ENCODE measurements around the gene RAB43.

RAB43 gene

DNA sequence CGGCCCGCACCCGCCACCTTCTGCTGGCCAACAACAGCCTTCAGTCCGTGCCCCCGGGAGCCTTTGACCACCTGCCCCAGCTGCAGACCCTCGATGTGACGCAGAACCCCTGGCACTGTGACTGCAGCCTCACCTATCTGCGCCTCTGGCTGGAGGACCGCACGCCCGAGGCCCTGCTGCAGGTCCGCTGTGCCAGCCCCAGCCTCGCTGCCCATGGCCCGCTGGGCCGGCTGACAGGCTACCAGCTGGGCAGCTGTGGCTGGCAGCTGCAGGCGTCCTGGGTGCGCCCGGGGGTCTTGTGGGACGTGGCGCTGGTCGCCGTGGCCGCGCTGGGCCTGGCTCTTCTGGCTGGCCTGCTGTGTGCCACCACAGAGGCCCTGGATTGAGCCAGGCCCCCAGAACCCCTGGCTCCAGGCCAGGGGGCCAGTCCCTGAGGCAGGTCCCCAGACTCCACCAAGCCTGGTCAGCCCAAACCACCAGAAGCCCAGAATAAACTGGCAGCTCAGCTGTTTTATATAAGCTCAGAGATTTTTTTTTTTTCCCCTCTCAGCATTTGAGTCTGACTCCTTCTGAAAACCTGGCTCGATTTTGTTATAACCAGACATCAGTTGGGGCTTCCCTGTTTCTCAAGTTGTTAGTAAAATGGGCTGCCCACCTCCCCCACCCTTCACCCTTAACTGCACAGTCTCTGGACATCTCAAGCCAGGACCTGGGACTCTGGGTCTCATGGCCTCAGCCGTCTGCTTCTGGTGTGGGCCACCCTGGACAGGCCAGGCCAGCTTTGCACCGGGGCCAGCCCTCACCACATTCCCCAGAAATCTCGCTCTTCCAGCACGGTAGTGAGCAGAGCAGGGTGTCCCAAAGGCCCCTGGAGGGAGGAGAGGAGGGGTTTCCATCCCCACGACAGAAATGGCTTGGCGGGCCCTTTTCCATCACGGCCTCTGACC is 59.4 kb downstream of the RAB43 start:
- no peak for DNase-seq (ENCODE audit: low read depth in 2 of 3, low spot score in 1 of 3)

DNA sequence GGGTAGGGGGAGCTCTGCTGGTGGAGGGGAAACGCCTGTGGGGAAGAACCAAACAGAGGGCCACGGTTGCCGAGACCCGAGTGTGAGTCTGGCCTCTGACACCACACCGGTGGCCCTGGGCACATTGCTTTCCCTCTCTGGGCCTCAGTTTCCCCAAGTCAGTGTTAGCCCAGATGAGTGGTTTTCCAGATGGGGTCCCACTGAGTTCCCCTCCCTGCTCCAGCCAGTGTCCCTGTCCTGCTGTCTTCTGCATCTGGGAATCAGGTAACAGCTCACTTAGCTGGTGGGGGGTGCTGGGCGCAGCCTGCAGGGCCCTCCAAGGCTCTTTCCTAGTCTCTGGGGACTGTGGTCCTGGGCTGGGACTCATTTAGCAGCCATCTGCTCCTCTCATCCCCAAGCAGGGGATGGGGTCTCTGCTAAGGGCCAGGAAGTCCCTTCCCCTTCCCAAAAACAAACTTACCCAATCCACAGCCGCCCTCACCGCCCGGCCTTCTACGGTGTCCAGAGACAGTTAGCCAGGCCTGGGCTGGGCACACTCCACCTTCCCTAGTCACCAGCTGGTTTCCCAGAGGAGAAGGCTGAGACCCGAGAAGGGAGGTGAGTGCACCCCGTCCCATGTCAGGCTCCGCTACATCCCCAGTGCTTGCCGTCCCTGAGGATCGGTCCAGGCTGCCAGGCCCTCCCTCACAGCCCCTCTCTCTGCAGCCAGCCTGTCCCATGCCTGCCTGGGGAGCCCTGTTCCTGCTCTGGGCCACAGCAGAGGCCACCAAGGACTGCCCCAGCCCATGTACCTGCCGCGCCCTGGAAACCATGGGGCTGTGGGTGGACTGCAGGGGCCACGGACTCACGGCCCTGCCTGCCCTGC is 60.3 kb downstream of the RAB43 start:
- DNase-seq (ENCODE audit: low read depth in 2 of 3, low spot score in 1 of 3) = no peak

DNA sequence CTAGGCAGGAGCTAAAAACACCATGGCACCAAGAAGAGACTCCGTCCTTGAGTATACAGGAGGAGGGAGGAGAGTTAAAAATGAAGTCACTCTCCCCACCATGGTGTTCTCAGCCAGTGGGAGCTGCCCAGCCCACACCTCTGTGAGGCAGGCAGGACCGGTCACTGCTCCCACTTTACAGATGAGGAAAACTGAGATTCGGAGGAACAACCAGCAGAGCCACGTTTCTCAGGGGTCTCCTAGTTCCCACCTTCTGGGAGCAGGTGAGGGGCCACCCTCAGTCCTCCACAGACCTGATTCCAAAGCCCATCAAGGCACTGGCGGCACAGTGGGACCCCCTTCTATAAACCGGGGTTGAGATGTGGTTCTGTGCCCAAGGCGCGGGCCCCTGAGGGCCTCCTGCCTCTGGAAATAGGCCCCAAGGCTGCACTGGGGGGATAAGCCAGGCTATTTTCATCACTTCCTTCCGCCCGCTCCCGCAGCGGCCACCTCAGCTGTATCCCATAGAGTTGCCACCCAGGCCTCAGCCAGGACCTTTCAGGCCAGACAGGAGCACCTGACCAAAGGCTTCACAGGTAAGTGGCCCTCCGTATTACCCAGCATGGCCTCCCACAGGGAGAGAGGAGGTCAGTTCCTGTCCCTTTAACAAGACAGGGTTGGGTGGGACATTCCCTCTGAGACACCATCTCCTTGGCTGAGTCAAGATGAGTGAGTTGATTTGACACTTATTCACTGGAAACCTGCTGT is 61.2 kb downstream of the RAB43 start, which contains the start of gene GP9:
GP9 (plus strand) TSS at position 504 of the 747 bp plus-strand sequence. CDS start 961 bp downstream, outside the sequence.
- DNase-seq (ENCODE audit: low read depth in 2 of 3, low spot score in 1 of 3) = no peak

- no peak for DNase-seq (ENCODE audit: low read depth in 2 of 3, low spot score in 1 of 3)
Observed at GRCh38 chr3:129059311-129059958, 62.2 kb downstream of the RAB43 start.

GRCh38 chr3:129058441-129059200 is 63.0 kb downstream of the RAB43 start:
- no peak for DNase-seq (ENCODE audit: low read depth in 2 of 3, low spot score in 1 of 3)

GRCh38 chr3:129057249-129057648 is 64.4 kb downstream of the RAB43 start:
- DNase-seq (ENCODE audit: low read depth in 2 of 3, low spot score in 1 of 3) = no peak

DNA sequence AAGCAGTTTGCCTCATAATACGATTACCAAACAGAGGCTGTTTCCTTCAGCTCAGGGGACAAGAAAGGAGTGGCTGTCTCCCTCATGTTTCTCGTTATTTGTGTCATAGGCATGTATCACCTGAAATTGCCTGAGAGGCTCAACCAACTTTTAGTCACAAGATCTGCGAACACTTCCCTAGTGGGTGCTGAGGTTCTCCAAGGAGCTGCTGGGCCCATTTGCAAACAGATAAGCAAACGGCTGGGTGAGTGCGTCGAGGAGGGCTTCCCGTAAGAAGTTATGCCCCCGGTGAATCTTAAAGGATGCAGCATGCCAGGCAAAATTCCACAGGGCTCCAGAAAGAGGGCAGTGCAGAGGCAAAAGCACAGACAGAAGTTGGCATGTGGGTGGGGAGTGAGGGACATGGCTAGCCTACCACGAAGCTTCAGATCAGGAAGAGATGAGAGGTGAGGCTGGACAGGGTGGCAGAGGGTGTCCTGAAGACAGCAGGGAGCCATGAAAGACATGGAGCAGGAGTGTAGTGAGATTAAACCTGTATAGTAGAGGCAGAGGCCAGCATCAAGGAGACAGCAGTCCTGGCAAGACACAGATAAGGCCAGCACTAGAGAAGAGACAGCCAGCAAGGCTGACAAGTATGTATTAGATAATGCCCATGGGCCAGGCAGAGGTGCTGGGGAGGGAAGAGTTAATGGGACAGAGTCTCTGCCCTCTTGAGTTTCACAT is 65.0 kb downstream of the RAB43 start:
- no peak for DNase-seq (ENCODE audit: low read depth in 2 of 3, low spot score in 1 of 3)

GRCh38 chr3:129054605-129055104 is 66.9 kb downstream of the RAB43 start:
- no peak for DNase-seq (ENCODE audit: low read depth in 2 of 3, low spot score in 1 of 3)

- DNase-seq (ENCODE audit: low read depth in 2 of 3, low spot score in 1 of 3) = no peak
Observed at GRCh38 chr3:129052675-129053074, 68.9 kb downstream of the RAB43 start.

- DNase-seq (ENCODE audit: low read depth in 2 of 3, low spot score in 1 of 3) = no peak
Observed at GRCh38 chr3:129051871-129052340, 69.7 kb downstream of the RAB43 start.

GRCh38 chr3:129050556-129051295 is 70.9 kb downstream of the RAB43 start:
- no peak for DNase-seq (ENCODE audit: low read depth in 2 of 3, low spot score in 1 of 3)

- DNase-seq (ENCODE audit: low read depth in 2 of 3, low spot score in 1 of 3) = no peak
Observed at GRCh38 chr3:129047553-129047839, 74.1 kb downstream of the RAB43 start.

GRCh38 chr3:129046732-129047552 is 74.7 kb downstream of the RAB43 start:
- no peak for DNase-seq (ENCODE audit: low read depth in 2 of 3, low spot score in 1 of 3)

- peak in 1 of 3 donors; percentile 32 for DNase-seq (ENCODE audit: low read depth in 2 of 3, low spot score in 1 of 3)
Observed at GRCh38 chr3:129046037-129046731, 75.4 kb downstream of the RAB43 start.

GRCh38 chr3:129045675-129046036 is 75.9 kb downstream of the RAB43 start:
- peak; percentile 13 to 42 (median 27) for DNase-seq (ENCODE audit: low read depth in 2 of 3, low spot score in 1 of 3)

DNA sequence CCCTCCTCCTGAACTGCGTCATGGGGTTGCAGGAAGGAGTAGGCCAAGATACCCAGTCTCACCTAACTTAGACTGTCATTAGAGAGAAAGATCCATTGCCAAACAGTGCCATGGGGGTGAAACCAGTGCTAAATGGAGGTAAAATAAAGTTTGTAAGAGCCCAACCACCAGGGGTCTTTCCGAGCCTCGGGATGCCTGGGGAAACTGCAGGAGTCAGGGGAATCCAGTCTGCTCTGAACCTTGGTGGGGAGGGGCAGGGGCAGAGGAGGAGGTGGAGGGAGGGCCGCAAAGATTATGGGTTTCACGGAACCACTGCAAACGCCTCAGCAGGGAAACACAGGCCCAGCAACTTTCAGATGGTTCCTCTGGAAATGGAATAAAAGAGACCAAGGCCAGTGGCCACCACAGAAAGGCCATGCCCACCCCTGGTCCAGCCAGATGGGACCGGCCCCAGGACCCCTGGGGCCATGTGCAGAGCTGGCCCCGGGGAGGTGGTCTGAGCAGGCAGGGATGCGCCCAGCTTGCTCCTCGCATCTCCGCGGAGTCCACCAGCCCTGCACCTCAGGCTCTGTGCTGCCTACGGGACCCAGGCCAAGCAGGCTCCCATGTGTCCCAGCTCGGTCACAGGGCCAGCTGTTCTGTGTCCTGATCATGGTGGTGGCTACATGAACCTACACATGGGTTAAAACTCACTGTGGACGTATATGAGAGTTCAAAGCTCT is 80.9 kb downstream of the RAB43 start:
- no peak for DNase-seq (ENCODE audit: low read depth in 2 of 3, low spot score in 1 of 3)

DNA sequence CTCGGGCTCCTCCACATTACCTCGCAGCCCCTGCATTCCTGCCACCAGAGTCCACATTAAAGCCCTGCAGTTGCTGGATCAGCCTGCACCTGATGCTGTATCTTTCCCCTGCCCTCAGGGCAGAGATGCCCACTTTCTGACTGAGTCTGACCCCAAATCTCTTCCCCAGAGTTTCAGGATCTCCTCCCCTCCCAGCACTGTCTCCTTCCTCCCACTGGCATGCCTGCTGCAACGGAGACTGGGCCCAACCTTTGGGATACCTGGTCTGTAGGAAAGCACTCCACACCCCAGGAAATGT is 81.6 kb downstream of the RAB43 start:
- DNase-seq (ENCODE audit: low read depth in 2 of 3, low spot score in 1 of 3) = no peak
